DOHH2 (cell line): ENCODE results near the gene INO80D.

Source experiments
- H3F3A ChIP-seq: fragments of 200-600 bp; sonication (generic), shearing (Covaris generic); 2 replicates; pipeline ENCODE4 v1.6.0; 2016; ENCODE audit warnings: antibody characterized with exemption, mild to moderate bottlenecking; ENCODE audit not compliant: control insufficient read depth, insufficient read depth
- H3K27ac ChIP-seq: fragments of 200-600 bp; sonication (generic); 2 replicates; pipeline ENCODE4 v1.5.1; 2014; ENCODE audit warnings: low read depth, mild to moderate bottlenecking, low read length, moderate library complexity
- H3K27me3 ChIP-seq: fragments of 200-600 bp; sonication (generic); 2 replicates; pipeline ENCODE4 v1.6.1; 2014; ENCODE audit warnings: mild to moderate bottlenecking, low read length, mixed read lengths; ENCODE audit not compliant: control insufficient read depth
- H3K36me3 ChIP-seq: fragments of 200-600 bp; sonication (generic); 2 replicates; pipeline ENCODE4 v1.6.1; 2014; ENCODE audit warnings: mild to moderate bottlenecking, low read length, moderate library complexity, mixed read lengths; ENCODE audit not compliant: control insufficient read depth
- H3K4me1 ChIP-seq: fragments of 200-600 bp; sonication (generic); 2 replicates; pipeline ENCODE4 v1.6.1; 2014; ENCODE audit warnings: mild to moderate bottlenecking, low read length, mixed read lengths; ENCODE audit not compliant: control insufficient read depth
- H3K4me2 ChIP-seq: fragments of 200-600 bp; sonication (generic); 2 replicates; pipeline ENCODE4 v1.6.0; 2014; ENCODE audit warnings: mild to moderate bottlenecking, low read length, moderate library complexity
- H3K4me3 ChIP-seq: fragments of 200-600 bp; sonication (generic); 2 replicates; pipeline ENCODE4 v1.5.1; 2014; ENCODE audit warnings: mild to moderate bottlenecking, low read length, mixed read lengths
- H3K79me2 ChIP-seq: fragments of 200-600 bp; sonication (generic); 2 replicates; pipeline ENCODE4 v1.6.1; 2014; ENCODE audit warnings: mild to moderate bottlenecking, low read length, mixed read lengths; ENCODE audit not compliant: control insufficient read depth
- H3K9me2 ChIP-seq: fragments of 200-600 bp; sonication (generic); replicated peaks from 2 replicates; pipeline ENCODE4 v1.6.1; 2014; ENCODE audit warnings: mild to moderate bottlenecking, low read length, mixed read lengths; ENCODE audit not compliant: control insufficient read depth
- H3K9me3 ChIP-seq: fragments of 200-600 bp; sonication (generic); 2 replicates; pipeline ENCODE4 v1.6.1; 2014; ENCODE audit warnings: antibody characterized with exemption, low read length, mixed read lengths; ENCODE audit not compliant: control insufficient read depth, insufficient read depth
- H4K20me1 ChIP-seq: fragments of 200-600 bp; sonication (generic); 2 replicates; pipeline ENCODE4 v1.6.0; 2014; ENCODE audit warnings: low read depth, mild to moderate bottlenecking, antibody characterized with exemption, low read length, moderate library complexity; ENCODE audit not compliant: control insufficient read depth, insufficient read depth
- CTCF ChIP-seq: fragments of 200-600 bp; sonication (generic); IDR thresholded peaks from one replicate; pipeline ENCODE4 v1.5.1; 2014; ENCODE audit warnings: antibody characterized with exemption, mild to moderate bottlenecking, low read depth, low read length; ENCODE audit not compliant: poor library complexity, severe bottlenecking
- EZH2phosphoT487 ChIP-seq: fragments of 200-600 bp; sonication (generic); IDR thresholded peaks from 2 replicates; pipeline ENCODE4 v1.6.1; 2017; ENCODE audit warnings: borderline replicate concordance, mild to moderate bottlenecking, antibody characterized with exemption, low read length, moderate library complexity, mixed read lengths

Gene INO80D

GRCh38 chr2:206068207-206068606 lies 17.8 kb downstream of the INO80D start:
- no peak overlapping the region for H3K4me3 ChIP-seq
- TF ChIP-seq CTCF: no peak
- TF ChIP-seq EZH2phosphoT487: no peak
- H4K20me1 ChIP-seq: no peaks in the 10 kb centered on the region
- H3K27me3 ChIP-seq: no peaks in the 10 kb centered on the region
- no peak overlapping the region for H3K27ac ChIP-seq
- H3K36me3 ChIP-seq: peaks cover under 1% of the 10 kb centered on the region
- H3F3A ChIP-seq: no peaks in the 10 kb centered on the region
- peaks cover 75% of the 10 kb centered on the region for H3K79me2 ChIP-seq
- no peaks in the 10 kb centered on the region for H3K9me2 ChIP-seq
- H3K9me3 ChIP-seq: no peaks in the 10 kb centered on the region
- H3K4me2 ChIP-seq: no peak overlapping the region
- H3K4me1 ChIP-seq: no peaks in the 10 kb centered on the region

GRCh38 chr2:206064077-206064476 lies 21.9 kb downstream of the INO80D start:
- Histone ChIP-seq H3K4me1 (no peaks in the 10 kb centered on the region), H3K36me3 (peaks cover 16% of the 10 kb centered on the region), H3K9me2 (no peaks in the 10 kb centered on the region), H3K4me3 (no peak overlapping the region), H4K20me1 (no peaks in the 10 kb centered on the region), H3F3A (no peaks in the 10 kb centered on the region), H3K27me3 (no peaks in the 10 kb centered on the region), H3K9me3 (no peaks in the 10 kb centered on the region), H3K4me2 (no peak overlapping the region), H3K27ac (no peak overlapping the region), H3K79me2 (peaks cover 49% of the 10 kb centered on the region)
- TF ChIP-seq EZH2phosphoT487 (no peak), CTCF (no peak)

- no peaks in the 10 kb centered on the region for H3K9me2 ChIP-seq
- H3K79me2 ChIP-seq: peaks cover 45% of the 10 kb centered on the region
- H4K20me1 ChIP-seq: no peaks in the 10 kb centered on the region
- no peak overlapping the region for H3K4me2 ChIP-seq
- H3K4me1 ChIP-seq: no peaks in the 10 kb centered on the region
- H3F3A ChIP-seq: no peaks in the 10 kb centered on the region
- H3K4me3 ChIP-seq: no peak overlapping the region
- no peaks in the 10 kb centered on the region for H3K9me3 ChIP-seq
- TF ChIP-seq EZH2phosphoT487 (no peak), CTCF (no peak)
- H3K36me3 ChIP-seq: peaks cover 16% of the 10 kb centered on the region
- no peaks in the 10 kb centered on the region for H3K27me3 ChIP-seq
- H3K27ac ChIP-seq: no peak overlapping the region
Observed at GRCh38 chr2:206063635-206064034, 22.3 kb downstream of the INO80D start.

GRCh38 chr2:206062724-206063123 lies 23.2 kb downstream of the INO80D start:
- Histone ChIP-seq H3F3A (no peaks in the 10 kb centered on the region), H3K27me3 (no peaks in the 10 kb centered on the region), H4K20me1 (no peaks in the 10 kb centered on the region), H3K79me2 (peaks cover 37% of the 10 kb centered on the region), H3K9me2 (no peaks in the 10 kb centered on the region), H3K9me3 (no peaks in the 10 kb centered on the region), H3K4me3 (no peak overlapping the region), H3K36me3 (peaks cover 16% of the 10 kb centered on the region), H3K4me2 (no peak overlapping the region), H3K27ac (no peak overlapping the region), H3K4me1 (no peaks in the 10 kb centered on the region)
- TF ChIP-seq EZH2phosphoT487 (no peak), CTCF (no peak)
